PC-3 (cell line): ENCODE results near the gene HSD3B7.

Experiments
- CTCF ChIP-seq: fragments of 300-600 bp; sonication (generic); conservative IDR thresholded peaks from 2 replicates; pipeline ENCODE4 v1.5.1; 2017; ENCODE audit warnings: antibody characterized with exemption, low read depth, mild to moderate bottlenecking, low read length
- EZH2 ChIP-seq: fragments of 300-600 bp; sonication (generic); IDR thresholded peaks from one replicate; pipeline ENCODE4 v1.6.1; 2017; ENCODE audit warnings: antibody characterized with exemption, mild to moderate bottlenecking, low read length; ENCODE audit not compliant: unreplicated experiment

GRCh38 chr16:30950516-30951065 is 34.4 kb upstream of the HSD3B7 start:
- TF ChIP-seq CTCF = no peak
- TF ChIP-seq EZH2 = no peak
